ENCODE results near the gene DIS3L2.

DIS3L2 gene

GRCh38 chr2:232286001-232286868 lies 324.7 kb downstream of the DIS3L2 start:
- no peak overlapping the region for H2BK12ac ChIP-seq (ENCODE audit: low read length)
- H2BK120ac ChIP-seq (ENCODE audit: low read depth, low read length), result no peak overlapping the region
- no peak overlapping the region for H4K8ac ChIP-seq (ENCODE audit: low read depth, low read length)
- no peaks in the 10 kb centered on the region for H3K79me1 ChIP-seq (ENCODE audit: low read depth, low read length)
- no peaks in the 10 kb centered on the region for H3K36me3 ChIP-seq (replicated peaks in 1 of 2; ENCODE audit: control insufficient read depth in 2 of 2, insufficient read depth in 2 of 2, low read length in 2 of 2)
- H2BK5ac ChIP-seq (ENCODE audit: low read length), result no peak overlapping the region
- no peak overlapping the region for H2BK15ac ChIP-seq (ENCODE audit: low read length)
- no peak overlapping the region for H3K4me2 ChIP-seq (ENCODE audit: insufficient read depth, low read length, poor library complexity, severe bottlenecking)
- no peak overlapping the region for H3K4ac ChIP-seq (ENCODE audit: low read length)
- no peaks in the 10 kb centered on the region for H3K9me3 ChIP-seq (replicated peaks in 1 of 2; ENCODE audit: control insufficient read depth in 2 of 2, insufficient read depth in 1 of 2, low read depth in 1 of 2, low read length in 2 of 2)
- no peak overlapping the region for H2AK5ac ChIP-seq (ENCODE audit: low read depth, low read length)
- H3K23ac ChIP-seq (ENCODE audit: low read depth, low read length, poor library complexity), result no peak overlapping the region
- peaks cover 7 to 13% of the 10 kb centered on the region in 2 donors for H3K4me1 ChIP-seq (ENCODE audit: control insufficient read depth in 2 of 2, insufficient read depth in 1 of 2, low read depth in 1 of 2, low read length in 2 of 2)
- H3K18ac ChIP-seq (ENCODE audit: low read length), result peak overlapping the region; percentile 29
- H4K91ac ChIP-seq (ENCODE audit: low read depth, low read length, poor library complexity), result no peak overlapping the region
- H2AFZ ChIP-seq (ENCODE audit: low read length), result no peak overlapping the region
- no peak overlapping the region for H3K4me3 ChIP-seq (ENCODE audit: low read length in 2 of 2)
- H3K27me3 ChIP-seq (ENCODE audit: control insufficient read depth in 3 of 3, insufficient read depth in 3 of 3, low read depth in 1 of 3, low read length in 3 of 3), result no peaks in the 10 kb centered on the region
- no peak overlapping the region for H3K14ac ChIP-seq (ENCODE audit: low read length)
- no peak for DNase-seq (ENCODE audit: low spot score)
- H3K9ac ChIP-seq (ENCODE audit: low read depth, low read length, poor library complexity), result no peak overlapping the region
- no peak overlapping the region for H3K27ac ChIP-seq (replicated peaks; ENCODE audit: low read length)
- no CpG with 5 or more reads among the region's 5 CpGs for WGBS, 2 donors (ENCODE audit: extremely low coverage in 2 of 2, insufficient read length in 2 of 2, insufficient replicate concordance in 1 of 2)

- Histone ChIP-seq H3K4me1 (ENCODE audit: control insufficient read depth in 2 of 2, insufficient read depth in 1 of 2, low read depth in 1 of 2, low read length in 2 of 2) (peaks cover 4 to 5% of the 10 kb centered on the region in 2 donors), H3K9ac (ENCODE audit: low read depth, low read length, poor library complexity) (no peak overlapping the region), H2AK5ac (ENCODE audit: low read depth, low read length) (no peak overlapping the region), H4K91ac (ENCODE audit: low read depth, low read length, poor library complexity) (no peak overlapping the region), H3K27me3 (ENCODE audit: control insufficient read depth in 3 of 3, insufficient read depth in 3 of 3, low read depth in 1 of 3, low read length in 3 of 3) (no peaks in the 10 kb centered on the region), H3K27ac (replicated peaks; ENCODE audit: low read length) (no peak overlapping the region), H2BK15ac (ENCODE audit: low read length) (no peak overlapping the region), H3K4me3 (ENCODE audit: low read length in 2 of 2) (no peak overlapping the region), H3K4ac (ENCODE audit: low read length) (no peak overlapping the region), H2BK120ac (ENCODE audit: low read depth, low read length) (no peak overlapping the region), H4K8ac (ENCODE audit: low read depth, low read length) (no peak overlapping the region), H3K79me1 (ENCODE audit: low read depth, low read length) (no peaks in the 10 kb centered on the region), H2BK12ac (ENCODE audit: low read length) (no peak overlapping the region), H2AFZ (ENCODE audit: low read length) (no peak overlapping the region), H3K18ac (ENCODE audit: low read length) (no peak overlapping the region), H3K9me3 (replicated peaks in 1 of 2; ENCODE audit: control insufficient read depth in 2 of 2, insufficient read depth in 1 of 2, low read depth in 1 of 2, low read length in 2 of 2) (no peaks in the 10 kb centered on the region), H2BK5ac (ENCODE audit: low read length) (no peak overlapping the region), H3K4me2 (ENCODE audit: insufficient read depth, low read length, poor library complexity, severe bottlenecking) (no peak overlapping the region), H3K23ac (ENCODE audit: low read depth, low read length, poor library complexity) (no peak overlapping the region), H3K36me3 (replicated peaks in 1 of 2; ENCODE audit: control insufficient read depth in 2 of 2, insufficient read depth in 2 of 2, low read length in 2 of 2) (no peaks in the 10 kb centered on the region), H3K14ac (ENCODE audit: low read length) (no peak overlapping the region)
- no peak for DNase-seq (ENCODE audit: low spot score)
- WGBS, 2 donors (ENCODE audit: extremely low coverage in 2 of 2, insufficient read length in 2 of 2, insufficient replicate concordance in 1 of 2), result no CpG with 5 or more reads among the region's 8 CpGs
Measured at GRCh38 chr2:232287316-232287715, 325.8 kb downstream of the DIS3L2 start.

- H3K14ac ChIP-seq (ENCODE audit: low read length), result no peak overlapping the region
- H4K8ac ChIP-seq (ENCODE audit: low read depth, low read length), result no peak overlapping the region
- no peaks in the 10 kb centered on the region for H3K79me1 ChIP-seq (ENCODE audit: low read depth, low read length)
- no peaks in the 10 kb centered on the region for H3K9me3 ChIP-seq (replicated peaks in 1 of 2; ENCODE audit: control insufficient read depth in 2 of 2, insufficient read depth in 1 of 2, low read depth in 1 of 2, low read length in 2 of 2)
- H2AK5ac ChIP-seq (ENCODE audit: low read depth, low read length), result no peak overlapping the region
- no CpG with 5 or more reads among the region's 4 CpGs for WGBS, 2 donors (ENCODE audit: extremely low coverage in 2 of 2, insufficient read length in 2 of 2, insufficient replicate concordance in 1 of 2)
- no peak overlapping the region for H3K27ac ChIP-seq (replicated peaks; ENCODE audit: low read length)
- no peak overlapping the region for H3K23ac ChIP-seq (ENCODE audit: low read depth, low read length, poor library complexity)
- DNase-seq (ENCODE audit: low spot score), result no peak
- no peak overlapping the region for H3K4me2 ChIP-seq (ENCODE audit: insufficient read depth, low read length, poor library complexity, severe bottlenecking)
- no peak overlapping the region for H3K9ac ChIP-seq (ENCODE audit: low read depth, low read length, poor library complexity)
- H3K36me3 ChIP-seq (replicated peaks in 1 of 2; ENCODE audit: control insufficient read depth in 2 of 2, insufficient read depth in 2 of 2, low read length in 2 of 2), result no peaks in the 10 kb centered on the region
- no peak overlapping the region for H2BK12ac ChIP-seq (ENCODE audit: low read length)
- H2BK15ac ChIP-seq (ENCODE audit: low read length), result no peak overlapping the region
- no peak overlapping the region for H3K4me3 ChIP-seq (ENCODE audit: low read length in 2 of 2)
- no peak overlapping the region for H2AFZ ChIP-seq (ENCODE audit: low read length)
- no peak overlapping the region for H4K91ac ChIP-seq (ENCODE audit: low read depth, low read length, poor library complexity)
- no peak overlapping the region for H3K4ac ChIP-seq (ENCODE audit: low read length)
- H2BK5ac ChIP-seq (ENCODE audit: low read length), result no peak overlapping the region
- H2BK120ac ChIP-seq (ENCODE audit: low read depth, low read length), result no peak overlapping the region
- no peak overlapping the region for H3K18ac ChIP-seq (ENCODE audit: low read length)
- H3K27me3 ChIP-seq (ENCODE audit: control insufficient read depth in 3 of 3, insufficient read depth in 3 of 3, low read depth in 1 of 3, low read length in 3 of 3), result no peaks in the 10 kb centered on the region
- H3K4me1 ChIP-seq (ENCODE audit: control insufficient read depth in 2 of 2, insufficient read depth in 1 of 2, low read depth in 1 of 2, low read length in 2 of 2), result peaks cover 0 to 9% of the 10 kb centered on the region in 2 donors
Measured at GRCh38 chr2:232288489-232289030, 327.0 kb downstream of the DIS3L2 start.

DNA sequence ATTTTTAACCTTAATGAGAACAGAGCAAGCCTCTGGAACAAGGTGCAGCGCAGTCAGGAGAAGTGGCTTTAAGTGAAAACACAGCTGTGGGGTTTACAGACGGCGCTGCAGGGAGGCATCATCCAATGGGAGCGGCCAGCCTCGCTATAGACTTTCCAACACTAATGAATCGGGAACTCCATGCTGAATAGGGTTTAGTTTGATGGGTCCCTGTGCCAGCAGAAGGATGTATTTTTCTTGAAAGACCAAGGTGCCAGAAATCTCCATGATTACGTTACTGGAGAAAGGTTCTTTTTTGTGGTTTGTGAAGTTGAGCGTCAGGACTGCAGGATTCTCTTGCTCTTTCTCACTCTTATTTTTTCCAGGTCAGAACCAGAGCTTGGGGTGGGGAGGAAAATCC lies 329.2 kb downstream of the DIS3L2 start:
- H4K91ac ChIP-seq (ENCODE audit: low read depth, low read length, poor library complexity), result no peak overlapping the region
- no peaks in the 10 kb centered on the region for H3K27me3 ChIP-seq (ENCODE audit: control insufficient read depth in 3 of 3, insufficient read depth in 3 of 3, low read depth in 1 of 3, low read length in 3 of 3)
- no peaks in the 10 kb centered on the region for H3K79me1 ChIP-seq (ENCODE audit: low read depth, low read length)
- no peak overlapping the region for H2AFZ ChIP-seq (ENCODE audit: low read length)
- no peak overlapping the region for H3K9ac ChIP-seq (ENCODE audit: low read depth, low read length, poor library complexity)
- H2BK12ac ChIP-seq (ENCODE audit: low read length), result no peak overlapping the region
- peaks cover 0 to 9% of the 10 kb centered on the region in 2 donors for H3K4me1 ChIP-seq (ENCODE audit: control insufficient read depth in 2 of 2, insufficient read depth in 1 of 2, low read depth in 1 of 2, low read length in 2 of 2)
- no peak overlapping the region for H3K27ac ChIP-seq (replicated peaks; ENCODE audit: low read length)
- H3K4me3 ChIP-seq (ENCODE audit: low read length in 2 of 2), result no peak overlapping the region
- H3K14ac ChIP-seq (ENCODE audit: low read length), result no peak overlapping the region
- no peak overlapping the region for H3K18ac ChIP-seq (ENCODE audit: low read length)
- no peaks in the 10 kb centered on the region for H3K9me3 ChIP-seq (replicated peaks in 1 of 2; ENCODE audit: control insufficient read depth in 2 of 2, insufficient read depth in 1 of 2, low read depth in 1 of 2, low read length in 2 of 2)
- no peak overlapping the region for H3K23ac ChIP-seq (ENCODE audit: low read depth, low read length, poor library complexity)
- no peak overlapping the region for H2BK15ac ChIP-seq (ENCODE audit: low read length)
- no peak for DNase-seq (ENCODE audit: low spot score)
- H2BK5ac ChIP-seq (ENCODE audit: low read length), result no peak overlapping the region
- H2AK5ac ChIP-seq (ENCODE audit: low read depth, low read length), result no peak overlapping the region
- H4K8ac ChIP-seq (ENCODE audit: low read depth, low read length), result no peak overlapping the region
- no peak overlapping the region for H2BK120ac ChIP-seq (ENCODE audit: low read depth, low read length)
- H3K36me3 ChIP-seq (replicated peaks in 1 of 2; ENCODE audit: control insufficient read depth in 2 of 2, insufficient read depth in 2 of 2, low read length in 2 of 2), result no peaks in the 10 kb centered on the region
- H3K4ac ChIP-seq (ENCODE audit: low read length), result no peak overlapping the region
- no peak overlapping the region for H3K4me2 ChIP-seq (ENCODE audit: insufficient read depth, low read length, poor library complexity, severe bottlenecking)
- WGBS, 2 donors (ENCODE audit: extremely low coverage in 2 of 2, insufficient read length in 2 of 2, insufficient replicate concordance in 1 of 2), result no CpG with 5 or more reads among the region's 8 CpGs
